Activated CD8-positive, alpha-beta memory T cell treated with anti-CD3 and anti-CD28 coated beads, Interleukin-2, amount 50 U/mL, for 1 hour (primary cell): ENCODE measurements around the gene FANCG.

Experiments used
- DNase-seq: peaks from one replicate; pipeline ENCODE4 v3.0.0-alpha.2; 2020; ENCODE audit errors: extremely low read depth

FANCG gene

DNA sequence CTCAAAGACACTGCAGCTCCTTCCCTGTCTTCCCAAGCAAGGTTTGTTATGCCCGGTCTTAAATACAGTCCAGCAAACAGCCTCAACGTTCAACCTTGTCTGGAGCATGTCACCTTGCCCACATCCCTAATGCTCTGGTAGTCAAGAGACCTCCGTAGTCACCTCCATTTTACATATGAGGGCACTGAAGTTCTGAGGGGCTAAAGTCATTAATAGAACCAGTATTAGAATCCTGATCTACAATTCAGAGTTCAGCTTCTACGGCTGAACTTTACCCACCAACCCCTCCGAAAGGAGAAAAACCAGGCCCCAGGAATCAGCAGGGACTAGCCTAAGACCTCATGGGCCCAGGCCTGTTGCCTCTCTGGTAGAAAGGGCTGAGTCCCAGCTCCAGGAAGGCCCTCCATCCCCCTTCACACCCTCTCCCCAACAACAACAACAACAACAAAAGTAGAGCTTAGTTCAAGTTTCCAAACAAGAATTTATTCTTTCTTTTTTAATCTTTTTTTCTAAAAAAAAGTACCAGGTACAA is 24.0 kb upstream of the FANCG start:
- DNase-seq, result no peak

DNA sequence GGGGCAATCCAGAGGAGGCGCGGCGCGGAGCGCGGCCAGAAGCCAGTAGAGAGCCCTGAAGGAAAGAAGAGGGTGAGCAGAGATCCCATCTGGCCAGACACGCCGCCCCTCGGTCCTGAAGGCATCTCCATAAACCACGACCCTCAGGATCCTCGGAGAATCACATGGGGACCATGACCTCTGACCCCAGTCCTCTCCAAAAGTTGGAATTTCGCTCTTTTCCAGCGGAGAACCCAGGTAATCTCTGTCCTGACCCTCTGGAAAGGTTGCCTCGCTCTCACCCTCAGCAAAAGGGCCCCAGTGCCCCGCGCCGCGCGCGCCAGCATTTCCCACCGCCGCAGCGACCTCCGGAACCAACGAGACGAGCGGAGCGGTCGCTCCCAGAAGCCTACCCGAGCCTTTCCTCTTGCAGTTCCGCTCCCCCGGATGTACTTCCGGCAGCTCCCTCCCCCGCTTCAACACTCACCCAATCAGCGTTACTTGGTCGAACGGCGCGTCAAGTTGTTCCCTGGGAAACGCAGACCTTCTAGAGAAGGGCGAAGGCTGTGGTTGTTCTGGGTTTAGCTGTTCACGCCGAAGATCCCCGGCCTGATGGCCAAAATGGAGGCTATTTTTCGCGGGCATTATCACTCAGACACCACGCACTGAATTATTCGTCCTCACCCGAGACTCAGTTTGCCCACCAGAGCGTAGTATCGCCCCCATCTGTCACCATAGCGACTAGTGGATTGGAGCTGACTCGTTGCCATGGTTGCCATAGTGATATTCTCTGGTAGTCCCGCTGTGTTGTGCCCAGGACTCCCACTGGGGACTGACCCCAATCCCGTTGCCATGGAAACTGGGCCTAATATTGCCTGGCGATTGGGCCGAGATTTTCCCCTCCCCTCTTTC is 23.3 kb upstream of the FANCG start, which contains the start of gene STOML2:
TSS of gene STOML2 (minus strand) at position 363 of the 891 bp plus-strand sequence. CDS start at position 326, 37 bp downstream.
- DNase-seq, result peak; percentile 88

DNA sequence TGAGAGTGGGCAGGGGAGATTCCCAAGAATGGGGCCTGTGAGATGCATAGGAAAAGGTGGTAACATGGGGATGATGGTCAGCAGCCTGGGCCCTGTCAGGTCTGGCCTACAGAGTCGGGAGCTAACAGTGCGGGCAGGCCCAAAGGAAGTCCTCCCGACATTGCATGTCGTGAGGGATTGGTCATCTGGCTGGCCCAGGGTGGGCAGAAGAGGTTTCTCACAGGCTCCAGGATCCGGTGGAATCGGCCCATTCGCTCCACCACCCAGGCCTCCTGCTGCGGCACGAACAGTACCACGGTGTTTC is 22.7 kb upstream of the FANCG start:
- DNase-seq, result no peak

DNA sequence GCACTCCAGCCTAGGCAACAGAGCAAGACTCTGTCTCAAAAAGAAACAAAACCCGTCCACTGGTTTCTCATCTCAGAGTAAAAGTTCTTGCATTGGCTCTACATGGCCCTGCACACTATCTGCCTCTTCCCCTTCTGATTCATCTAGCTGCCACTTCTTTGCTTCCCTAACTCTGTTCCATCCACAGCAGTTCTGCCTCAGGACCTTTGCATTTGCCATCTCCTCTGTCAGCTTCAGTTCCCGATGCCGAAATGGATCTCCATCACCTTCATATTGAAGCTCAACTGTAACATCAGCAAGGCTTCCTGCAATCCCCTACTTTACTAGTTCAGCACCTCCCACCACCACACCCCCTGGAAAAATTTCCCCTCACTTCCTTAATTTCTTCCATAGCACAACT is 17.8 kb upstream of the FANCG start:
- no peak for DNase-seq

DNA sequence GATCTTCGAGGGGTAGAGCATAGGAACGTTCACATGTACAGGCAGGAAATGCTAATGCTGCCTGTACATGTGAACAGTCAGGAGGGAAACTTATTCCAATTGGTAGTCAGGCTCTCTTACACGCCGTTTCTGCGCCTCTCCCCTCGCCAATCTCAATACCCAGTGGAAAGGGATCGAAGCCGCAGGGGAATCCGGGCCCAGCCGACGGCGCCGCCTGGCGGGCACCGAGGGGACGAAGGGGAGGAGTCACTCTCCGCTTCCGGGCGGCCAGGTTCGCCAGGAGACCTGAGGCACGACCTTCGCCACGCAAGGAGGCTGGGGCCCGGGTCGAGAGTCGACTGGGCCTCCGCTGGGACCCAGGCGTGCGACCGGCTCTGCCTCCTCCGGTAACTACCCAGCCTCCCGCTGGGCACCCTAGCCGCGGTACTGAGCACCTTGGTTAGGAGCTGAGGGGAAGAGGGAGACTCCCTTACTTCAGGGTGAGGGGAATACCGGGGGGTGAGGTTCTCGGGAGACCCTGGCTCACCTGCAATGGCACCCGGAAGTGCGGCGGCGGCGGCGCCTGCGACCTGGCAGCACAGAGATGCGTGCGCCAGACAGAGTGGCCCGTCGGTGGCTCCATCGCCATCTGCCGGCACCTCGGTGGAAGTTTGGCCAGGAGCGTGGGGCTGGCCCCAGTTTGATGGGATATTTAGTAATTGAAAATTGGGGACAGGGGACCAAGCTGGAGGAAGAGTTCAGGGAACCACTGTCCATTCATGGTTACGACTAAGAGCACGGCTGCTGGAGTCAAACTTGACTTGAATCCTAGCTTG is 16.5 kb upstream of the FANCG start, which contains the start of gene PIGO:
TSS of gene PIGO (minus strand) at position 557 of the 815 bp plus-strand sequence. CDS start 1,026 bp downstream, outside the sequence.
- DNase-seq, result peak; percentile 73

DNA sequence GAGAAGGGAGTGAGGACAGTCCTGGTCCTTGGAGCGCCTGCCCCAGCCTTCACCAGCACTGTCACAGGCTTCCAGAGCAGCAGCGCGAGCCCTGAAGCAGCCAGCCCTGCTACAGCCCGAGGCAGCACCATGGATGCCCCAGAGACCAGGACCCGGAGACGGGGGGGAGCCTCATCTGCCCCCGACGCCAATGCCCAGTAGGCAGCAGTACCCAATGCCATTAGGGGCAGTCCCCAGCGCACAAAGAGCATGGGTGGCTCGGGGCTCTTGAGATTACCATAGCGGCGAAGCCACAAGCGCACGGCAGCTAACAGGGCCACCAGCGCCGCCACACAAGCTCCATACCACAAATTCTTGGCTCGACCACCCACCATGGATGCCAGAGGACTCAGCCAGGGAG is 11.8 kb upstream of the FANCG start:
- DNase-seq, result no peak

DNA sequence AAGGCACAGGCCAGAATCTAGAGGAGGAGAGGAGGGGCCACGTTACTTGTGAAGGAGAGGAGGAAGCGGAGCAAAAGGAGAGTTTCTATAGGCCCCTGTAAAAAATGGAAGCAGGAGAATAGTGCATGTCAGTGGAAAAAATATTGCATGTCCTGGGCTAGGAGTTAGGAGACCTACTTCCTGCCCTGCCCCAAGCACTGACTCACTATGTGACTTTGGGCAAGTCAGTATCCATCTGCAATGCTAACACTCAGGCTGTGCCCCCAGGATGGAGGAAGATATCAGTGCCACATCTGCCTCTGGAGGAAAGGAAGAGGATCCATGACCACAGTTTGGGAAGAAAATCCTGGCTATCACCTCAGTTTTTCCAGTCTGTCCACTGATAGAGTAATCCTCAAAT is 9.7 kb upstream of the FANCG start:
- DNase-seq, result no peak

DNA sequence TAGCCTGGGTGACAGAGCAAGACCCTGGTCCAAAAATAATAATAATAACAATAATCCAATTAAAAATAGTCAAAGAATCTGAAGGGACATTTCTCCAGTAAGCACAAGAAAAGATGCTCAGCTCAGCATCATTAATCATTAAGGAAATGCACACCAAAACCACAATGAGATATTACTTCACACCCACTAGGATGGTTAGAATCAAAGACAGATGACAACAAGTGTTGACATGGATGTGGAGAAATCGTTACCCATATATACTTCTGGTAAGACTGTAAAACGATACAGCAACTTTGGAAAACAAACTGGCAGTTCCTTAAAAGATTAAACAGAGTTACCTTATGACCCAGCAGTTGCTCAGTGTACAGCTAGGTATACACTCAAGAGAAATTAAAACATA is 5.3 kb upstream of the FANCG start:
- no peak for DNase-seq

DNA sequence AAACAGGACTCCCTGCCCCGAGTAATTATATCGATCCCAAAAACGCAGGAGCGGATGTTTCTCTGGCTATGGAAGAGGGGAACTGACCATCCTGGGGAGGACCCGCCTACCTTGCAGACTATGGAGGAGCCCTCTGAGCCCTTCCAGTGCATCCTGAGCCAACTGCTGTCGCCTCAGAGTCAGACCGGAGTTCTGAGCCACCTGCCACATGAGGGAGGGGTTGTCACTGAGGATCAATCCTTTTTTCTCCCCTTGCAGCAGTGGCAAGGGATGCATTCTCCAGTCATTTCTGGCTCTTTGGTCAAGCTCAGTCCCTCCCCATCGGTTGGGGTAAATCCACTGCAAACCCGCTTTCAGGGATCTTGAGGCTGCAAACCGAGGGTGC is 709 bp downstream of the FANCG start:
- no peak for DNase-seq

DNA sequence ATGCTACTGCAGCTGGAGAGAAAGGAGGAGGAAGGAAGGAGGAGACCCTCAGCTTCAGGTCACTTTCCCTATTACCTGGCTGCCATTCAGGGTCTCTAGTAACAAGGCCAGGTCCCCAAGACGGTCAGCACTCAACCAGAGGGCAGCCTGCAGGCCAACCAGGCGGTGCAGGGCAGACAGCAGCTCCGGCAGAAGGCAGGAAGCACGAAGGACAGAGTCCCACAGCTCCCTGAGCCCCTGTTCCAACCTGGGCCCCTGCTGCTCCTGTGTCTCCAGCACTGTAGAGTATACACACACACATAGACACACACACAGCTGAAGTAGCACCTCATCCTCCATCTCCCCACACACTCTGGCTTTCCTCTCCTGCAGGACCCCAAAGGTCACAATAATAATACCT is 1.7 kb downstream of the FANCG start:
- DNase-seq, result no peak

DNA sequence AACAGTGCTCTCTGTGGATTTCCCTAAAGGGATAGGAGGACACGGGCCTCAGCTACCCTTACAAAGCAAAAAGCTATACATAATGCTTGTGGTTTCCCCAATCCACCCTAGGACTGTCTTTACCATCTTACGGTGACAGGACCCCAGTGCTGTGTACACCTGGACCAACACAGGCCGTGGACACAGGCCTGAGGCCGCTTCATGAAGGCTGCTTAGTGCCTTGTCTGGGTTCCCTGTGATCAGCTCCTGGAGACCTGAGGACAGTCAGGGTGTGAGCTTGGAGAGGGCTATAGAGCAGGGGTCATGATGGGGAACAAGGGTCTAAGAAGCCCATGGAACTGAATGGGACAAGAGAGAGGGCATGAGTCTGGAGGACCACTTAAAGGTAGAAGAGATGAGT is 2.9 kb downstream of the FANCG start:
- no peak for DNase-seq

DNA sequence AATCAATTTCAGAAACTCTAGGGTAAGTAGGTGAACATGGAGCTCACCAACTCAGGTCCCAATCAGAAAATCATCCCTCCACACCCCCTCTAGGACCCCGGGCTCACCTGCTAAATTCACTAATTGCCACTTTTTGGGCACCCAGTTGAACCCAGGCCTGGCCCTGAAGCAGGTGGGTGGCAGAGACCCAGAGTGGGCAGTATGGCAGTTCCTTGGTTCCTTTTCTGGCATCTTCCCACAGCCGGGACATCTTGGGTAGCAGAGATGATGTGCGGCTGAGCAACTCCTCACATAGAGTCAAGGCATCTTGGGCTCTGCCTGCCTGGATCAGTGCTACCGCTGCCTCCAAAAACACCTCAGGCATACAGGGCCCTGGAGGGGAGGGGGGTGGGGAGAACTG is 4.4 kb downstream of the FANCG start:
- DNase-seq, result no peak

DNA sequence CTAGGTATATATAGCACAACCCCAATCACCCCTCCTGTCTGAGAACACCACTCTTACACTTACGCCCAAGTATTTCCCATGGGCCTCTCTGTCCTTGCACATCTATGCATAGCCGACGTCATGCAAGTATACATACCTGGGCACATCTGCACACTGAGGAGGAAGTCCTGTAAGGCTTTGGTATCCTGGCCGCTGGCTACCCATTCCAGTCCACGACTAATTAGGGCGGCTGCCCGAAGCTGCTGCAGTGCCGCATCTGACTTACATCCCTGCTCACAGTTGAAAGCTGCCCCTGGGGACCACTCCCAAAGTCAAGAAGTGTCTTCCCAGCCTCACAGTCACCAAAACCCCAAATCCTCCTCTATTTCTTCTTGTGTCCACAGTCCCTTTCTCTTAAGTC is 5.0 kb downstream of the FANCG start:
- no peak for DNase-seq

DNA sequence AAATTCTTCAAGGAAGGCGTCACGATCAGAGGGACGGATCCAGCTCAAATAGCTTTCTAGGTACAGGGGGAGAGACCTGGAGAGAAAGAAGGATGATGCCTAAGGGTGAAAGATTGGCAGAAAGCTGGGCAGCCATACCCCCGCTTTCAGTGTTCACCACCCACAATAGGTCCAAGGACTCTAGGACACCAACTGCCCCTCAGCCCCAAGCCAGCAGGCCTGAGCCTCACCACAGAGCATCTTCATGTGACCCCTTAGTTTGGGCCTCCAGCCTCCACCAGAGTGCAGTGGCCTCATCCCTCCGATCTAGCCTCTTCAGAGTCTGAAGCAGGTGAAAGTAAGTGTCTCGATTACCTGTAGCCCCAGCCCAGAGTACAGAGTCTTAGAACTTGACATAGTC is 5.6 kb downstream of the FANCG start:
- no peak for DNase-seq

DNA sequence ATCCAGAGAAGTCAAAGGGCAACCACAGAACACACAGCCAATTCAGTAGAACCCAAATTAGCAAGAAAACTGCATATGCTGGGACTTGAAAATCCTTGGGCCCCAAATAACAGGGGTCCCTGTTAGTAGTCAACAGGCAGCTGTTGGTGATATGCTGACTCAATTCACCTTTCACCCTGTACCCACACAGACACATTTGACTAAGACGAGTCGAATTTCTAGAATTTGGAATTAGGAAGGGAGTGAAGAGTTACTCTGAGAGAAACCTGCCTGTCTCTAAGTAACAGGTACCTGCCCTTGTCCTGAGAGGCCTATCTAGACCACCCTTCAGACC is 6.5 kb downstream of the FANCG start:
- DNase-seq, result no peak

DNA sequence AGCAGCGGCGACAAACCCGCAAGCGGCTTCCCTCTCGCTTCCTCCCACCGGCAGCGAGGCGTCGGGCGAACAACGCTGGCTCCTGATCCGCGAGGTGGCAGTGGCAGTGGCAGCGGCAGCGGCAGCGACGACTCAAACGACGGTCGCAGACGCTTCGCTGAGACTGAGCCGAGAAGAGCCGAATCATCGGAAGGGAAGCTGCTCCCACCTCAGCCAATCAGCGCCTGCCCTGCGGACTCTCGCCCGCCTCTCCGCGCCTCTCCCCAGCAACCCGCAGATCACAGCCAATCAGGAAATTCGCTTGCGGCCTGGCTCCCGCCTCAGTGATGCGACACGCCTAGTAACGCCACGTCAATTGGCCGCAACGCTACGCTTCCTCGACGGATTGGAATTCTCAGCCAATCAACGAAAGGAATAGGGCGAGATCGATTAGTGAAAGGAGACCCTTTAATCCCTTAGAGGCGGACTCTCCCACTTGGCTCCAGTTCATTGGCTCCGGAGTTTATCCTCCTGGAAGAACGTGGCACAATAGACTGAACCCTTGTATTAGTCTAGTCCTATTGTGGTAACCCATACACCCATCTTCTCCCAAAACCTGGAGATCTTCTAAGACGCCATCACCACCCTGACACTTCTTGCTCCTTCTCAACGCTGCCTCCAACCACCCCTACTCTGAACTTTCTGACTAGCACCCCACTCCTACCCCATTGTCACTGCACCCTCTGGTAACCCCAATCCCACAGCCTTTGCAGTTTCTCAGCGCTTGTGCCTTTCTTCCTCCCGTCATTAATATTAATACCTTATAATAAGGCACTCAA is 7.1 kb downstream of the FANCG start, which contains the start of gene VCP:
TSS of gene VCP (minus strand) at position 165 of the 818 bp plus-strand sequence. CDS start 272 bp downstream, outside the sequence.
- peak; percentile 95 for DNase-seq

DNA sequence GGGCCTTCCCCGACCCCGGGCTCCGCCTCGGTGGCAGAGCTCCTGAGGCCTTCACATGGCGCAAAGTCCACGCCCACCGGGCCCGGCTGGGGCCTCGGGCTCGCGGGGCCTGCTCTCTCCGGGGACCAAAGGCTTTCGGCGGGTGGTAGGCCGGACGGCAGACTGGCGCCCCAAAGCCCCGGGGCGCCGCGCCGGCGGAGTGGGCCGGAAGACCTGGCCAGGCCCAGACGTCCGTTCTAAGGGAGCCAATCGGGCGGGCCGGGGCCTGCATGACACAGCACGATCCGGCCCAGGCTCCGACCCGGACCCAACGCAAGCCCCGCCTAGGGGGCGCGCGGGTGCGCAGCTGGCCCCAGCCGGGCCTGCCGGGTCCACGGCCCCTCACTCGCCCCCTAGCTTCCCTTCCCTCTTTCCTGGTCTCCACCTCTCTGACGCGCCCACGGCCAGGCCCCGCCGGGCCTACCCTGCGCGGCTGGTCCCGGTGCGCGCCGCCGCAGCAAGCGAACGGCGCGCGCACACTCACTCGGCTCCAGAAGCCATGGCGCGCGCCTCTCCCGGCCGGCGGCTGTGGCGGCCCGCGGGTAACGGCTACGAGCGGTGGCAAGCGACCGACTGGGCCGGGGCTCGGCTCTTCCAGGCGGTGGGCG is 7.8 kb downstream of the FANCG start:
- DNase-seq, result peak; percentile 31

DNA sequence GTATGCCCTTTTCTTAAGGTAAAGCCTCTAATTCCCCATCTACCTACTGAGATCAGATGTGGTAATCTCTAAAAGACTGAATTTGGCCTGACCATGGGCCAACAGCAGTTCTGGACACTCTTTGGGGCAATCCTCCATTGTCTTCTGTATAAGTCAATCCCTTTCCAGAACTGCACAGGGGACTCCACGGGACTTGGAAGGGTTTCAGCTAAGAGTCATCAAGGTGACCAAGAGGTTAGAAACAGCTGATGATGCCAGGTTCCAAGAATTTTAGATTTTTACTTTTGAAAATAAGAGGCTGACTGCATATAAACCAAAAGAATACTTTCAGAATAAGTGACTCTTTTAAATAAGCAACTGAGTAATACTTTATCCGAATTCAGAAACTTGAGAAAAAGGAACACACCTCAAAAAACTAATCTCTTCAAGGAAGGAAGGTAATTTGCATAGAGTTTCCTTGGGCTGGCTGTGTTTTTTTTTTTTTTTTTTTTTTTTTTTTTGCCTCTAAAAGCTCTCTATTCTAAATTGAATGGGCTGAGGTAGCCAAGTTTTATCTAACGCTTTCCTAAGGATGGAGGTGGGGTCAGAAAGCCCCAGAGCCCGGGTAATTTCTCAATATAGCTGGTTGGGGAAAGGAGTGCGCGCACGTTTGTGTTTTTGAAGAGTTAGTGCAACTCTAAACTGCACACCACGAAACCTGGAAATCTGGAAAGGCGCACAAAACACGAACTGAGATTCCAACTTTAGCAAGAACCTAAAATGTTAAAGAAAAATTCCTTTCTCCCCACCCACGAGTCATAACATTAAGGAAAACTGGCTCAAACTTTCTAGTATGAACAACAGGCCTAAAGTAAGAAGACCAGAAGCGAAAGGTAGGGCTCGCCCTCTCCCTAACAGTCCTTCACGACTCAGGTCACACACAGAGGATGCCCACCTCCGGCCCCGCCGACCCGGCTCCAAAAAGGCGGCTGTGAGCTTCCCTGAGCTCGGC is 8.6 kb downstream of the FANCG start:
- DNase-seq, result no peak

DNA sequence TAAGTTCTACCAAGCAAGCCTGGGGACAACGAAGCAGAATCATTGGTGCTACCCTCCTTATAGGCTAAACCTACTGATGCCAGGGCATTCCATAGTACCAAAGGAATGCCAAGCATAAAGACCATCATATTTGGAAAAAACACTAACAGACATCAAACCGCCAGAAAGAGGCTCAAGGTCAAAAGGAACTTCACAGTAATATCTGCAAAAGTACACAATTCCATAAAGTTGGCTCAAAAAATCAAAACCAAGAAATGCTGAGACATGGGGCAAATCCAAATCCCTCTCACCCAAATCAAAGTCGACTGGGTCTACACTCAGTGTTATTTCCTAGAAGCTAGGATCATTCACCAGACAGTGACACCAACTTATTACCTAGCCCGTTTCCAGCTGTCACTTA is 10.7 kb downstream of the FANCG start:
- DNase-seq, result no peak

DNA sequence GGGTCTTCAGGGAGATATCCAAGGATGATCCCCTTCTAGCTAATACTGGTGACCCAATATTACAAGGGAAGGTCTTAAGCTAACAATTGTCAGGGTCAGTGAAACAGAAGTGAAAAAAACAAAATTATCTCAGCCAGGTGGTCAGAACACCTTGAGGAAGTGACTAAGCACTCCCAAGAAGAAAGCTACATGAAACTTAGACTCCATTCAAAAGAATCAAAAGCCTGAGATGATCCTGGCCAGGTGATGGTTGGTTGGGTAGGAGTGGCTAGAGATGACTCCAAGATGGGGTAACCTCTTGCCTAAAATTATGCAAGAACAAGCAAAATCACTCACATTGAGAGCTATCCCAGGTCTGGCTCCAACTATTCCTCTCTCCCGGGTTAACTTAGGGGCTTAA is 12.7 kb downstream of the FANCG start:
- DNase-seq, result no peak
